ENCODE data around the gene NR4A3.
"Not testable (repeated sequence)": the region's sequence is repeated elsewhere in the genome, so short reads cannot be mapped to it uniquely, and the experiment has no call there.

The NR4A3 gene

DNA sequence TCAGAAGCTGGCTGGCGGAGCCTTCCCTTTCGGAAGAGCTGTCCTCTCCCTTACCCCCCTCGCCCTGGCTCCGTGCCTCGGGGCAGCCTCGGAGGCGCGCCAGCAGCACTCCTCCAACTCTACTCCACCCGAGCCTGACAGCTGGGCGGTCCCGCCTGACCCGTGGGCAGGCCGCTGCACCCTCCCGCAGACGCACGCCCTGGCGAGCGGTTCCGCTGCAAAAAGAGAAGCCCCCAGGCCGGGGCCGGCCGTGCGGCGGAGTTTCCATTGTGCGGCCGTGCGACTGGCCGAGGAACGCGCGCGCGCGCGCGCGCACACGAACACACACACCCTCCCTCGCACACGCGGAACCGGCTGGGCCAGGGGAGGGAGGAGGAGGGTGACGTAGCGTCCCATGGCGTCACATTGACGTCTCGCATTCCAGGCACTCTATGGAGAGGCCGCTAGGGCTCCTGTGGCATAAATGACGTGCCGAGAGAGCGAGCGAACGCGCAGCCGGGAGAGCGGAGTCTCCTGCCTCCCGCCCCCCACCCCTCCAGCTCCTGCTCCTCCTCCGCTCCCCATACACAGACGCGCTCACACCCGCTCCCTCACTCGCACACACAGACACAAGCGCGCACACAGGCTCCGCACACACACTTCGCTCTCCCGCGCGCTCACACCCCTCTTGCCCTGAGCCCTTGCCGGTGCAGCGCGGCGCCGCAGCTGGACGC is at the start of gene NR4A3:
Gene NR4A3, plus strand, starts transcription at position 490 of the 713 bp plus-strand sequence. CDS start 6,158 bp downstream, outside the sequence.
- peak; percentile 83 for DNase-seq (ENCODE audit: extremely low spot score)
- ChIA-PET POLR2A (interaction anchor here (0.7 to 1.5 kb wide), 2 partner anchors 45 to 86 kb away, joined by 3 to 4 read pairs; no protein-coding TSS in a partner anchor), CTCF (interaction anchor here (1.0 kb wide), 1 partner anchor 14 kb away, joined by 3 read pairs; no protein-coding TSS in a partner anchor)

DNA sequence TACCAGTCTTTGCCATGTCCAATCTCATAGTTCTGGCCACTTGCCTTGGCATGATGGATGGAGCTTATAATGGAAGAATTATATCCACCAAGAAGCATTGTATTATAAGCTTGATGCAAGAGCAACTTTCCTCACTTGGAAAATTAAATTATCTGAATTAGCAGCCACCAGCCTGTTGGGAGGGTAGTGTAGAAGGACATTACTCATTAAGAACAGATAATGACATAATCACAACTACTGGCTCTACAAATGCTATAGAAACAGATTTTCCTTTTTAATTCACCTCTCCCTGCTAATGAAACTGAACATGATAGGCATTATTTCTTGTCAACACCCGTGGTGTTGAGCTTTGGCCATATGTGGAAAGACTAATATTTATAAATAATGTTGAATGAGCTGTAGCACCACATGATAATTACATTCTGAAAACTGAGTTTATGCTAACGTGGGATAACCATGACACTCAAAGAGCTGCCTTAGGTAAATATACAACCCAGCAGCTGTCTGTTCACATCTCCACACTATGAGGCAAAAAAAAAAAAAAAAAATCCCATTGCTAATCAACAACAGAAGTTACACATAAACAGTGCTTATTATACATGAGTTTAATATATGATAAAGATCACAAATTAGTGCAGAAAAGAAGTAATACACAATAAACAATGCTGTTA is 48.1 kb upstream of the NR4A3 start:
- ChIA-PET POLR2A (no interaction called here), CTCF (no interaction called here)
- no peak for DNase-seq (ENCODE audit: extremely low spot score)
- TF ChIP-seq ZNF384 (IDR thresholded peaks at IDR 0.05) (no peak), L3MBTL2 (conservative IDR thresholded peaks at IDR 0.05) (no peak), ELF4 (IDR thresholded peaks at IDR 0.05) (no peak), LEF1 (IDR thresholded peaks at IDR 0.05; ENCODE audit: borderline replicate concordance) (no peak), FOXA1 (IDR thresholded peaks at IDR 0.05) (no peak), NFRKB (IDR thresholded peaks at IDR 0.05) (no peak), SUZ12 (IDR thresholded peaks at IDR 0.05) (no peak), BHLHE40 (IDR thresholded peaks at IDR 0.05; ENCODE audit: borderline replicate concordance) (no peak), TARDBP (IDR thresholded peaks at IDR 0.05) (no peak), FOXK2 (IDR thresholded peaks at IDR 0.05) (no peak), ARNT (IDR thresholded peaks at IDR 0.05) (no peak), SP1 (IDR thresholded peaks at IDR 0.05) (no peak), CTBP1 (IDR thresholded peaks at IDR 0.05; ENCODE audit: borderline replicate concordance) (no peak), FOXM1 (IDR thresholded peaks at IDR 0.05; ENCODE audit: borderline replicate concordance) (no peak), HDGF (IDR thresholded peaks at IDR 0.05; ENCODE audit: borderline replicate concordance) (no peak)
- TF ChIP-seq, protein P1, sequence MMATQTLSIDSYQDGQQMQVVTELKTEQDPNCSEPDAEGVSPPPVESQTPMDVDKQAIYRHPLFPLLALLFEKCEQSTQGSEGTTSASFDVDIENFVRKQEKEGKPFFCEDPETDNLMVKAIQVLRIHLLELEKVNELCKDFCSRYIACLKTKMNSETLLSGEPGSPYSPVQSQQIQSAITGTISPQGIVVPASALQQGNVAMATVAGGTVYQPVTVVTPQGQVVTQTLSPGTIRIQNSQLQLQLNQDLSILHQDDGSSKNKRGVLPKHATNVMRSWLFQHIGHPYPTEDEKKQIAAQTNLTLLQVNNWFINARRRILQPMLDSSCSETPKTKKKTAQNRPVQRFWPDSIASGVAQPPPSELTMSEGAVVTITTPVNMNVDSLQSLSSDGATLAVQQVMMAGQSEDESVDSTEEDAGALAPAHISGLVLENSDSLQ (IDR thresholded peaks at IDR 0.05) = no peak

More for the DNA sequence above, at the start of gene NR4A3:
- TF ChIP-seq FOXK2 (IDR thresholded peaks at IDR 0.05) (no peak), ELF4 (IDR thresholded peaks at IDR 0.05) (no peak; the same call in 1 of the 2 replicates), LEF1 (IDR thresholded peaks at IDR 0.05; ENCODE audit: borderline replicate concordance) (no peak), NFRKB (IDR thresholded peaks at IDR 0.05) (no peak), TARDBP (IDR thresholded peaks at IDR 0.05) (0 out of 2 replicates have a peak, but pooled peaks have one; percentile 67), FOXM1 (IDR thresholded peaks at IDR 0.05; ENCODE audit: borderline replicate concordance) (no peak), SP1 (IDR thresholded peaks at IDR 0.05) (no peak), BHLHE40 (IDR thresholded peaks at IDR 0.05; ENCODE audit: borderline replicate concordance) (no peak), ZNF384 (IDR thresholded peaks at IDR 0.05) (no peak), HDGF (IDR thresholded peaks at IDR 0.05; ENCODE audit: borderline replicate concordance) (no peak), CTBP1 (IDR thresholded peaks at IDR 0.05; ENCODE audit: borderline replicate concordance) (peak; percentile 40)
- TF ChIP-seq, protein P1 (IDR thresholded peaks at IDR 0.05) = peak; percentile 69

DNA sequence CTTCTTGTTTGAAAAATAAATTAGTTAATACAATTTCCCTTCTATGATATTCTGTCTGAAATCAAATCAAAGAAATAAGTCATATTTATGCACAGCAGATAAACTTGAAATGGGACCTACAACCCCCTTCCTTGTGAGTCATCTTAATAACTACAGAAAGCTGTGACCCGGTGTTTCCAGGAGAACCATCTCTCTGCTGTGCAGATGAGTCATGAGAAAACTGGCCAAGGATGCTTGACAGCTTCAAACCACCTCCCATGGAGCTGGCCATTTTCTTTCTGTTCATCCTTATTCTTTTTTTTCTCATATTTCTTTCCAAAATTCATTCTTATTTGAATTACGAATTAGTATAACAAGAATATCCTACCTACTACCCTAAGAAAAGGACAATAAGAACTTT is 43.4 kb upstream of the NR4A3 start:
- no peak for DNase-seq (ENCODE audit: extremely low spot score)
- CTCF ChIA-PET = no interaction called here
- POLR2A ChIA-PET = no interaction called here
- no peak for TF ChIP-seq NFRKB (IDR thresholded peaks at IDR 0.05)
- TF ChIP-seq L3MBTL2 (conservative IDR thresholded peaks at IDR 0.05) = no peak
- TF ChIP-seq TARDBP (IDR thresholded peaks at IDR 0.05) = no peak

GRCh38 chr9:99778836-99779235 is 42.8 kb upstream of the NR4A3 start:
- TF ChIP-seq TARDBP (IDR thresholded peaks at IDR 0.05) (no peak), ZNF384 (IDR thresholded peaks at IDR 0.05) (no peak), FOXA1 (IDR thresholded peaks at IDR 0.05) (no peak), SP1 (IDR thresholded peaks at IDR 0.05) (no peak), LEF1 (IDR thresholded peaks at IDR 0.05; ENCODE audit: borderline replicate concordance) (no peak), ELF4 (IDR thresholded peaks at IDR 0.05) (no peak), ARNT (IDR thresholded peaks at IDR 0.05) (no peak), NFRKB (IDR thresholded peaks at IDR 0.05) (no peak), HDGF (IDR thresholded peaks at IDR 0.05; ENCODE audit: borderline replicate concordance) (no peak), BHLHE40 (IDR thresholded peaks at IDR 0.05; ENCODE audit: borderline replicate concordance) (no peak), FOXK2 (IDR thresholded peaks at IDR 0.05) (no peak), CTBP1 (IDR thresholded peaks at IDR 0.05; ENCODE audit: borderline replicate concordance) (no peak)
- CTCF ChIA-PET = no interaction called here
- POLR2A ChIA-PET = no interaction called here
- DNase-seq (ENCODE audit: extremely low spot score) = no peak

DNA sequence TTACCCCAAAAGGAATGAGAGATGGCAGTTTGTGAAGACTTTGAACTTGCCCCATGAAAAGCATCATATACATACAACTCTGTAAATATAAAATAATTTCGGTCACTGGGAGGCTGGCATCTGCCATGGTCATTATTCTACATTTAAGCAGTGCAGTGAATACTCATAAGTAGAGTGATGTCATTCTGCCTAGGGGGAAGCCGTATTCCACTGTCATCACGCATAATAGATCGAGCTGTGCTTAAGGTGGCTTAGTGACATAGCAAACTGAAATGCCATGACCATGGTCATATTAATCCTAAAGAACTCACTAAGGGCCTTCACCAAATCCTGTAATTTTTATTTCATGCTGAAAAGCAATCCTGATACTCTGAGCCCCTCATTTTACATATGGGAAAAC is 42.4 kb upstream of the NR4A3 start:
- TF ChIP-seq ARNT (IDR thresholded peaks at IDR 0.05) = no peak
- TF ChIP-seq SP1 (IDR thresholded peaks at IDR 0.05) = no peak
- TF ChIP-seq FOXK2 (IDR thresholded peaks at IDR 0.05) = no peak
- TF ChIP-seq ELF4 (IDR thresholded peaks at IDR 0.05) = no peak
- TF ChIP-seq L3MBTL2 (conservative IDR thresholded peaks at IDR 0.05) = no peak
- no peak for TF ChIP-seq TARDBP (IDR thresholded peaks at IDR 0.05)
- TF ChIP-seq, protein P1 (IDR thresholded peaks at IDR 0.05) = no peak
- TF ChIP-seq NFRKB (IDR thresholded peaks at IDR 0.05) = no peak
- no peak for TF ChIP-seq FOXM1 (IDR thresholded peaks at IDR 0.05; ENCODE audit: borderline replicate concordance)
- TF ChIP-seq SUZ12 (IDR thresholded peaks at IDR 0.05) = no peak
- TF ChIP-seq LEF1 (IDR thresholded peaks at IDR 0.05; ENCODE audit: borderline replicate concordance) = no peak
- no peak for TF ChIP-seq BHLHE40 (IDR thresholded peaks at IDR 0.05; ENCODE audit: borderline replicate concordance)
- ChIA-PET CTCF (no interaction called here), POLR2A (no interaction called here)
- no peak for DNase-seq (ENCODE audit: extremely low spot score)

GRCh38 chr9:99782349-99782748 is 39.3 kb upstream of the NR4A3 start:
- CTCF ChIA-PET; DNase-seq (ENCODE audit: extremely low spot score); POLR2A ChIA-PET: not testable (repeated sequence)

All from HEK293T (cell line).